Measurements from ENCODE around the gene CES3.
A peak's percentile ranks its signal among the peaks of the same experiment; 100 is the strongest.

CES3 gene

DNA sequence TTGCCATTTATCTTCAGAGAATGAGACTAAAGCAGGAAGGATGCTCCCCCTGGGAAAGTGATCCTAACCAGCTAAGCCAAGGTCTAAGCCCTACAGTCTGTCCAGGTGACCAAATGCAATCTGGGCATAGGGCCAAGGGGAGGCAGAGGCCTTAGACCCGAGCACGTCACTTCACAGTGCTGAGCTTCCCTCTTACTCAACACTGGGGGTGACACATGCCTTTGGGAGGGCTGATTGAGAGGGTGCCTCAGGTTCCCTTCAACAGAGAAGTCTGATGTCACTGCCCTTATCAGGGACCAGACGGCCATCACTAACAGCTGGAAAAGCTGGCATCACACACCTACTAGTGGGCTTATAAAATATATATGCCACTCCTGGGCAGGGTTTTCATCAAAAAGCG, 30.9 kb upstream of the CES3 start (continued):
- TF ChIP-seq, protein P1, sequence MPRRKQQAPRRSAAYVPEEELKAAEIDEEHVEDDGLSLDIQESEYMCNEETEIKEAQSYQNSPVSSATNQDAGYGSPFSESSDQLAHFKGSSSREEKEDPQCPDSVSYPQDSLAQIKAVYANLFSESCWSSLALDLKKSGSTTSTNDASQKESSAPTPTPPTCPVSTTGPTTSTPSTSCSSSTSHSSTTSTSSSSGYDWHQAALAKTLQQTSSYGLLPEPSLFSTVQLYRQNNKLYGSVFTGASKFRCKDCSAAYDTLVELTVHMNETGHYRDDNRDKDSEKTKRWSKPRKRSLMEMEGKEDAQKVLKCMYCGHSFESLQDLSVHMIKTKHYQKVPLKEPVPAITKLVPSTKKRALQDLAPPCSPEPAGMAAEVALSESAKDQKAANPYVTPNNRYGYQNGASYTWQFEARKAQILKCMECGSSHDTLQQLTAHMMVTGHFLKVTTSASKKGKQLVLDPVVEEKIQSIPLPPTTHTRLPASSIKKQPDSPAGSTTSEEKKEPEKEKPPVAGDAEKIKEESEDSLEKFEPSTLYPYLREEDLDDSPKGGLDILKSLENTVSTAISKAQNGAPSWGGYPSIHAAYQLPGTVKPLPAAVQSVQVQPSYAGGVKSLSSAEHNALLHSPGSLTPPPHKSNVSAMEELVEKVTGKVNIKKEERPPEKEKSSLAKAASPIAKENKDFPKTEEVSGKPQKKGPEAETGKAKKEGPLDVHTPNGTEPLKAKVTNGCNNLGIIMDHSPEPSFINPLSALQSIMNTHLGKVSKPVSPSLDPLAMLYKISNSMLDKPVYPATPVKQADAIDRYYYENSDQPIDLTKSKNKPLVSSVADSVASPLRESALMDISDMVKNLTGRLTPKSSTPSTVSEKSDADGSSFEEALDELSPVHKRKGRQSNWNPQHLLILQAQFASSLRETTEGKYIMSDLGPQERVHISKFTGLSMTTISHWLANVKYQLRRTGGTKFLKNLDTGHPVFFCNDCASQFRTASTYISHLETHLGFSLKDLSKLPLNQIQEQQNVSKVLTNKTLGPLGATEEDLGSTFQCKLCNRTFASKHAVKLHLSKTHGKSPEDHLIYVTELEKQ (tag by site-specific recombination; IDR thresholded peaks at IDR 0.05; ENCODE audit: borderline replicate concordance) = no peak
- TF ChIP-seq, protein P2, sequence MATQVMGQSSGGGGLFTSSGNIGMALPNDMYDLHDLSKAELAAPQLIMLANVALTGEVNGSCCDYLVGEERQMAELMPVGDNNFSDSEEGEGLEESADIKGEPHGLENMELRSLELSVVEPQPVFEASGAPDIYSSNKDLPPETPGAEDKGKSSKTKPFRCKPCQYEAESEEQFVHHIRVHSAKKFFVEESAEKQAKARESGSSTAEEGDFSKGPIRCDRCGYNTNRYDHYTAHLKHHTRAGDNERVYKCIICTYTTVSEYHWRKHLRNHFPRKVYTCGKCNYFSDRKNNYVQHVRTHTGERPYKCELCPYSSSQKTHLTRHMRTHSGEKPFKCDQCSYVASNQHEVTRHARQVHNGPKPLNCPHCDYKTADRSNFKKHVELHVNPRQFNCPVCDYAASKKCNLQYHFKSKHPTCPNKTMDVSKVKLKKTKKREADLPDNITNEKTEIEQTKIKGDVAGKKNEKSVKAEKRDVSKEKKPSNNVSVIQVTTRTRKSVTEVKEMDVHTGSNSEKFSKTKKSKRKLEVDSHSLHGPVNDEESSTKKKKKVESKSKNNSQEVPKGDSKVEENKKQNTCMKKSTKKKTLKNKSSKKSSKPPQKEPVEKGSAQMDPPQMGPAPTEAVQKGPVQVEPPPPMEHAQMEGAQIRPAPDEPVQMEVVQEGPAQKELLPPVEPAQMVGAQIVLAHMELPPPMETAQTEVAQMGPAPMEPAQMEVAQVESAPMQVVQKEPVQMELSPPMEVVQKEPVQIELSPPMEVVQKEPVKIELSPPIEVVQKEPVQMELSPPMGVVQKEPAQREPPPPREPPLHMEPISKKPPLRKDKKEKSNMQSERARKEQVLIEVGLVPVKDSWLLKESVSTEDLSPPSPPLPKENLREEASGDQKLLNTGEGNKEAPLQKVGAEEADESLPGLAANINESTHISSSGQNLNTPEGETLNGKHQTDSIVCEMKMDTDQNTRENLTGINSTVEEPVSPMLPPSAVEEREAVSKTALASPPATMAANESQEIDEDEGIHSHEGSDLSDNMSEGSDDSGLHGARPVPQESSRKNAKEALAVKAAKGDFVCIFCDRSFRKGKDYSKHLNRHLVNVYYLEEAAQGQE (tag by site-specific recombination; IDR thresholded peaks at IDR 0.05) = no peak
- TF ChIP-seq ZNF792 (tag by site-specific recombination; IDR thresholded peaks at IDR 0.05) (no peak), ZNF391 (tag by site-specific recombination; IDR thresholded peaks at IDR 0.05; ENCODE audit: borderline replicate concordance, low read depth) (no peak), RBAK (tag by site-specific recombination; IDR thresholded peaks at IDR 0.05) (no peak), ZNF76 (tag by site-specific recombination; IDR thresholded peaks at IDR 0.05; ENCODE audit: borderline replicate concordance, low read depth) (no peak), ZNF311 (tag by site-specific recombination; IDR thresholded peaks at IDR 0.05; ENCODE audit: borderline replicate concordance) (no peak), ZNF585B (tag by site-specific recombination; IDR thresholded peaks at IDR 0.05) (no peak), ZNF626 (tag by site-specific recombination; IDR thresholded peaks at IDR 0.05) (no peak), ZNF670 (tag by site-specific recombination; IDR thresholded peaks at IDR 0.05; ENCODE audit: low read depth) (no peak), ZNF10 (tag by site-specific recombination; IDR thresholded peaks at IDR 0.05) (peak; percentile 88), ZNF658 (tag by site-specific recombination; IDR thresholded peaks at IDR 0.05) (no peak), ZNF623 (tag by site-specific recombination; IDR thresholded peaks at IDR 0.05) (no peak), ZNF266 (tag by site-specific recombination; IDR thresholded peaks at IDR 0.05; ENCODE audit: low read depth) (no peak), ZNF146 (tag by site-specific recombination; IDR thresholded peaks at IDR 0.05) (no peak), OSR2 (tag by site-specific recombination; IDR thresholded peaks at IDR 0.05) (no peak), REPIN1 (tag by site-specific recombination; IDR thresholded peaks at IDR 0.05; ENCODE audit: low read depth) (no peak), GLI4 (tag by site-specific recombination; IDR thresholded peaks at IDR 0.05) (no peak), ZNF501 (tag by site-specific recombination; IDR thresholded peaks at IDR 0.05) (no peak), PRDM1 (tag by site-specific recombination; IDR thresholded peaks at IDR 0.05) (no peak), WT1 (tag by site-specific recombination; IDR thresholded peaks at IDR 0.05) (no peak), ZNF610 (tag by site-specific recombination; IDR thresholded peaks at IDR 0.05; ENCODE audit: borderline replicate concordance) (no peak), MYNN (tag by site-specific recombination; IDR thresholded peaks at IDR 0.05; ENCODE audit: borderline replicate concordance) (no peak), ZNF394 (tag by site-specific recombination; IDR thresholded peaks at IDR 0.05; ENCODE audit: borderline replicate concordance) (no peak), ZNF830 (tag by site-specific recombination; IDR thresholded peaks at IDR 0.05; ENCODE audit: low read depth) (no peak), ZBTB21 (tag by site-specific recombination; IDR thresholded peaks at IDR 0.05) (peak; percentile 63; the same call in 1 of the 2 replicates)
- TF ChIP-seq, protein P3, sequence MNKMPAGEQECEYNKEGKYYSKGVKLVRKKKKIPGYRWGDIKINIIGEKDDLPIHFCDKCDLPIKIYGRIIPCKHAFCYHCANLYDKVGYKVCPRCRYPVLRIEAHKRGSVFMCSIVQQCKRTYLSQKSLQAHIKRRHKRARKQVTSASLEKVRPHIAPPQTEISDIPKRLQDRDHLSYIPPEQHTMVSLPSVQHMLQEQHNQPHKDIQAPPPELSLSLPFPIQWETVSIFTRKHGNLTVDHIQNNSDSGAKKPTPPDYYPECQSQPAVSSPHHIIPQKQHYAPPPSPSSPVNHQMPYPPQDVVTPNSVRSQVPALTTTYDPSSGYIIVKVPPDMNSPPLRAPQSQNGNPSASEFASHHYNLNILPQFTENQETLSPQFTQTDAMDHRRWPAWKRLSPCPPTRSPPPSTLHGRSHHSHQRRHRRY (tag by site-specific recombination; IDR thresholded peaks at IDR 0.05) = no peak
- TF ChIP-seq, protein P4, sequence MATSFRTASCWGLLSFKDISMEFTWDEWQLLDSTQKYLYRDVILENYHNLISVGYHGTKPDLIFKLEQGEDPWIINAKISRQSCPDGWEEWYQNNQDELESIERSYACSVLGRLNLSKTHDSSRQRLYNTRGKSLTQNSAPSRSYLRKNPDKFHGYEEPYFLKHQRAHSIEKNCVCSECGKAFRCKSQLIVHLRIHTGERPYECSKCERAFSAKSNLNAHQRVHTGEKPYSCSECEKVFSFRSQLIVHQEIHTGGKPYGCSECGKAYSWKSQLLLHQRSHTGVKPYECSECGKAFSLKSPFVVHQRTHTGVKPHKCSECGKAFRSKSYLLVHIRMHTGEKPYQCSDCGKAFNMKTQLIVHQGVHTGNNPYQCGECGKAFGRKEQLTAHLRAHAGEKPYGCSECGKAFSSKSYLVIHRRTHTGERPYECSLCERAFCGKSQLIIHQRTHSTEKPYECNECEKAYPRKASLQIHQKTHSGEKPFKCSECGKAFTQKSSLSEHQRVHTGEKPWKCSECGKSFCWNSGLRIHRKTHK (tag by site-specific recombination; IDR thresholded peaks at IDR 0.05) = no peak

All from HEK293 (cell line).